Epidermal melanocyte (primary cell): ENCODE data around the gene PYDC1.
"Not testable (repeated sequence)": the region's sequence is repeated elsewhere in the genome, so short reads cannot be mapped to it uniquely, and the experiment has no call there.

Source experiments
- DNase-seq: peaks from one replicate; pipeline ENCODE4 v3.0.0; 2011; ENCODE audit warnings: low spot score; ENCODE audit not compliant: insufficient read length

Gene PYDC1

GRCh38 chr16:31179747-31180459 is 37.0 kb downstream of the PYDC1 start, which contains the start of gene FUS:
Gene FUS (plus strand): TSS chr16:31180139. CDS start chr16:31180215, 76 bp downstream.
- peak; percentile 93 for DNase-seq

- DNase-seq: no peak
These were observed 37.7 kb downstream of the PYDC1 start for GRCh38 chr16:31179219-31179746.

GRCh38 chr16:31177136-31177535 is 39.8 kb downstream of the PYDC1 start:
- no peak for DNase-seq

GRCh38 chr16:31170048-31170447 is 46.9 kb downstream of the PYDC1 start:
- not testable (repeated sequence) for DNase-seq

GRCh38 chr16:31168848-31169247 is 48.1 kb downstream of the PYDC1 start:
- DNase-seq: no peak

GRCh38 chr16:31167315-31167714 is 49.6 kb downstream of the PYDC1 start:
- no peak for DNase-seq
